ENCODE data around the gene ENTPD1.
A peak's percentile ranks its signal among the peaks of the same experiment; 100 is the strongest.

Gene ENTPD1

GRCh38 chr10:95783741-95784140 lies 27.8 kb downstream of the ENTPD1 start:
- no peak overlapping the region for H3K4me3 ChIP-seq (replicated peaks in 1 of 2; ENCODE audit: low read depth in 2 of 2, low read length in 2 of 2)
- no peak for DNase-seq (ENCODE audit: low read depth in 2 of 2)
- no peak for TF ChIP-seq CTCF (IDR thresholded peaks at IDR 0.05; ENCODE audit: low read depth, low read length)

- H3K4me3 ChIP-seq (replicated peaks in 1 of 2; ENCODE audit: low read depth in 2 of 2, low read length in 2 of 2) = no peak overlapping the region
- no peak for TF ChIP-seq CTCF (IDR thresholded peaks at IDR 0.05; ENCODE audit: low read depth, low read length)
Observed at GRCh38 chr10:95784279-95784913, 28.4 kb downstream of the ENTPD1 start.

GRCh38 chr10:95785317-95785716 lies 29.4 kb downstream of the ENTPD1 start:
- H3K4me3 ChIP-seq (replicated peaks in 1 of 2; ENCODE audit: low read depth in 2 of 2, low read length in 2 of 2) = no peak overlapping the region
- TF ChIP-seq CTCF (IDR thresholded peaks at IDR 0.05; ENCODE audit: low read depth, low read length) = no peak
- no peak for DNase-seq (ENCODE audit: low read depth in 2 of 2)

More at GRCh38 chr10:95784279-95784913, 28.4 kb downstream of the ENTPD1 start:
- DNase-seq (ENCODE audit: low read depth in 2 of 2) = no peak

GRCh38 chr10:95785942-95786669 lies 30.1 kb downstream of the ENTPD1 start:
- DNase-seq (ENCODE audit: low read depth in 2 of 2) = no peak
- no peak for TF ChIP-seq CTCF (IDR thresholded peaks at IDR 0.05; ENCODE audit: low read depth, low read length)
- H3K4me3 ChIP-seq (replicated peaks in 1 of 2; ENCODE audit: low read depth in 2 of 2, low read length in 2 of 2) = no peak overlapping the region

- H3K4me3 ChIP-seq (replicated peaks in 1 of 2; ENCODE audit: low read depth in 2 of 2, low read length in 2 of 2) = no peak overlapping the region
- no peak for DNase-seq (ENCODE audit: low read depth in 2 of 2)
- TF ChIP-seq CTCF (IDR thresholded peaks at IDR 0.05; ENCODE audit: low read depth, low read length) = no peak
Observed at GRCh38 chr10:95787447-95787846, 31.5 kb downstream of the ENTPD1 start.

- H3K4me3 ChIP-seq (replicated peaks in 1 of 2; ENCODE audit: low read depth in 2 of 2, low read length in 2 of 2) = no peak overlapping the region
- peak; percentile 74 to 91 for DNase-seq (ENCODE audit: low read depth in 2 of 2)
- TF ChIP-seq CTCF (IDR thresholded peaks at IDR 0.05; ENCODE audit: low read depth, low read length) = no peak
Observed at GRCh38 chr10:95788830-95789229, 32.9 kb downstream of the ENTPD1 start.

All from cardiac fibroblast (primary cell).